SK-N-SH treated with all-trans-retinoic acid at 6 μM for 48 hours (cell line): Measurements from ENCODE around the gene RNU11.
"Not testable (repeated sequence)": the region's sequence is repeated elsewhere in the genome, so short reads cannot be mapped to it uniquely, and the experiment has no call there.

ENCODE experiments used
- GLIS3 ChIP-seq: fragments of 250-450 bp; sonication (Bioruptor Pico); IDR thresholded peaks from 2 replicates; pipeline ENCODE4 v1.5.0; 2020; ENCODE audit warnings: mild to moderate bottlenecking, moderate library complexity
- ISL1 ChIP-seq: fragments of 250-450 bp; sonication (Bioruptor Pico); IDR thresholded peaks from 2 replicates; pipeline ENCODE4 v2.1.2; 2022; ENCODE audit warnings: mild to moderate bottlenecking, moderate library complexity
- ZNF70 ChIP-seq: fragments of 450-650 bp; formaldehyde crosslinking; IDR thresholded peaks from 2 replicates; pipeline ENCODE4 v1.5.0; 2020; ENCODE audit warnings: mild to moderate bottlenecking, moderate library complexity
- TF ChIP-seq, protein P1 (sequence below): fragments of 250-450 bp; sonication (Bioruptor Pico); IDR thresholded peaks from 2 replicates; pipeline ENCODE4 v1.8.0; 2020; ENCODE audit warnings: mild to moderate bottlenecking, moderate library complexity, borderline replicate concordance

DNA sequence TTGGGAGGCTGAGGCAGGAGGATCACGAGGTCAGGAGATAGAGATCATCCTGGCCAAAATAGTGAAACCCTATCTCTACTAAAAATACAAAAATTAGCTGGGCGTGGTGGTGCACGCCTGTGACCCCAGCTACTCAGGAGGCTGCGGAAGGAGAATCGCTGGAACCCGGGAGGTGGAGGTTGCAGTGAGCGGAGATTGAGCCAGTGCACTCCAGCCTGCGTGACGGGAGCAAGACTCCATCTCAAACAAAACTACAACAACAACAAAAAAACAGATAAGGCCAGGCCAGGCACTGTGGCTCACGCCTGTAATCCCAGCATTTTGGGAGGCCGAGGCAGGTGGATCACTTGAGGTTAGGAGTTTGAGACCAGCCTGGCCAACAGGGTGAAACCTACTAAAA lies 3.0 kb upstream of the RNU11 start:
- not testable (repeated sequence) for TF ChIP-seq ZNF70; GLIS3 (CRISPR knock-in tag); ISL1 (CRISPR knock-in tag)
- TF ChIP-seq, protein P1, sequence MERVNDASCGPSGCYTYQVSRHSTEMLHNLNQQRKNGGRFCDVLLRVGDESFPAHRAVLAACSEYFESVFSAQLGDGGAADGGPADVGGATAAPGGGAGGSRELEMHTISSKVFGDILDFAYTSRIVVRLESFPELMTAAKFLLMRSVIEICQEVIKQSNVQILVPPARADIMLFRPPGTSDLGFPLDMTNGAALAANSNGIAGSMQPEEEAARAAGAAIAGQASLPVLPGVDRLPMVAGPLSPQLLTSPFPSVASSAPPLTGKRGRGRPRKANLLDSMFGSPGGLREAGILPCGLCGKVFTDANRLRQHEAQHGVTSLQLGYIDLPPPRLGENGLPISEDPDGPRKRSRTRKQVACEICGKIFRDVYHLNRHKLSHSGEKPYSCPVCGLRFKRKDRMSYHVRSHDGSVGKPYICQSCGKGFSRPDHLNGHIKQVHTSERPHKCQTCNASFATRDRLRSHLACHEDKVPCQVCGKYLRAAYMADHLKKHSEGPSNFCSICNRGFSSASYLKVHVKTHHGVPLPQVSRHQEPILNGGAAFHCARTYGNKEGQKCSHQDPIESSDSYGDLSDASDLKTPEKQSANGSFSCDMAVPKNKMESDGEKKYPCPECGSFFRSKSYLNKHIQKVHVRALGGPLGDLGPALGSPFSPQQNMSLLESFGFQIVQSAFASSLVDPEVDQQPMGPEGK, result not testable (repeated sequence)
